NCI-H460 (cell line): Measurements from ENCODE around the gene CDKN1B. TPM values are rescaled to one million over a fixed set of nuclear protein-coding genes. Genes with fewer than 3 reads are reported as not detected.
A peak's percentile ranks its signal among the peaks of the same experiment; 100 is the strongest.

Experiments used
- DNase-seq: peaks from one replicate; pipeline ENCODE4 v3.0.0-alpha.2; 2016; ENCODE audit warnings: low read depth; ENCODE audit errors: extremely low read depth
- total RNA-seq: library from RNA; depleted of rRNA; stranded (reverse); fragments of >200 nt; shearing (Covaris generic); gene quantifications from 2 replicates; pipeline ENCODE4 v1.2.3, GENCODE V29; 2014

CDKN1B gene
- total RNA-seq, 1 experiment from 2014 or later, result 33.1 TPM

DNA sequence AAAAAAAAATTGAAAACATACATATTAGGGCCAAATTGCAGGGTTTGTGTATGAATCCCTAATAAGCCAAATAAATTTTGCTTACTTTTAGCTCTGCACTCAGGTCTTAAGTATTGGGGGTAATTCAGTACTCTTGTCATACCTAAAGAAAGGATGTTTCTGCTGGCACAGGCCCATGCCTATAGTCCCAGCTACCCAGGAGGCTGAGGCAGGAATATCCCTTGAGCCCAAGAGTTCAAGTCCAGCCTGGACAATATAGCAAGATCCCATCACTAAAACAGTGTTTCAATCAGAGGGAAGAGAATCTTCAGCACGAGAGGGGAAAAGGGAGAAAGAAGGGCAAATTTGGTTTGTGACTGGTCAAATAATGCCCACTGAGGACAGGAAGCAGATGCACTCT is 17.8 kb upstream of the CDKN1B start:
- DNase-seq, result no peak

DNA sequence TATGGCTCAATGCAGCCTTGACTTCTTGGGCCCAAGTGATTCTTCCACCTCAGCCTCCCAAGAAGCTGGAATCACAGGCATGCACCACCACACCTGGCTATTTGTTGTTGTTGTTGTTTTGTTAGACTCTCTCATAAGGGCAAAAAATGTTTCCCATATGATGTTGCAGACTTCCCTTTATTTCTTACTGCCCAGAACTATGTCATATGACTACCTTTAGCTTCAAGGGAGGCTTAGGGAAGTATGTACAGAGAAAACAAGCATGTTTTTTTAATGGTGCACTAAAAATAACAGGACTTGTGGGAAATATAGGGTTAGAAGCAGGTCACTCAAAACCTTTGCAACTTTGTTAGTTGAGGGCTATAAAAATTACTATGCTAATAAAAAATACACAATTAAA is 16.9 kb upstream of the CDKN1B start:
- DNase-seq, result no peak

DNA sequence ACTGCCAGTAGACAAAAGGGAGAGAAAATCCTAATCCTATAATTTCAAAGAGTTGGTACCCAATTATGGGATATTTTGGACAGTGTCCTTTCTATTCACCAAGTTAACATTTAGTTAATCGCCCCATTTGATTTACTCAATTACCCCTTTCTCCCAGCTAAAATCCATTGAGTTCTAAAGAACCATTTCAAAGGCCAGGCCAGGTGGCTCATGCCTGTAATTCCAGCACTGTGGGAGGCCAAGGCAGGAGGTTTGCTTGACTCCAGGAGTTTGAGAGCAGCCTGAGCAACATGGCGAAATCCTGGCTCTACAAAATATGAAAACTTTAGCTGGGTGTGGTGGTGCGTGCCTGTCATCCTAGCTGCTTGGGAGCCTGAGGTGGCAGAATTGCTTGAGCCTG is 15.7 kb upstream of the CDKN1B start:
- no peak for DNase-seq

DNA sequence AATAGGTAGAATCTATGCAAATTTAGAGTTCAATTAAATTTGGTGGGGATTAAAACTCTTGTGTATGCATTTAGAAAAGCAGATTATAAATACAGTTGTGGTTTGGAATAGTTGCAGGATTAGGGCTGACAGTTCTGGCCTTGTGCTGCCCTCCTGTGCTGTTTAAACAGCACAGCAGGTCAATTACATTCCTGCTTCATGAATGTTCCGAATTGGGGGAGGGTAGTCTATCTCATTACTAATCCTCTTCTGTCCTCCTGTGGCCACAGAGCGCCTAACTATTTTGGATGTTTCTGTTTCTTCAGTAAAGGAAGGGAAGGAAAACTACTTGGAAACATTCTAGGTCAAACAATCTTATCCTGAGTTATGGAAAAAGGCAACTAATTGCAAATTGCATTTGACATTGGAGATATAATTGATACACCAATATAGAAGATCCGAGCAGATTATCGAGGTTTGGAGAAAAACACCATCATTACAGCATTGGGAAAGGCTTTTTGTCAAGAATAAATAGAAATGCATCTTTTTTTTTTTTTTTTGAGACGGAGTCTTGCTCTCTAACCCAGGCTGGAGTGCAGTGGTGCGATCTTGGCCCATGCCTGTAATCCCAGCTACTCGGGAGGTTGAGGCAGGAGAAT is 12.5 kb upstream of the CDKN1B start:
- peak; percentile 77 for DNase-seq

GRCh38 chr12:12705838-12706520 is 11.2 kb upstream of the CDKN1B start:
- DNase-seq, result no peak

DNA sequence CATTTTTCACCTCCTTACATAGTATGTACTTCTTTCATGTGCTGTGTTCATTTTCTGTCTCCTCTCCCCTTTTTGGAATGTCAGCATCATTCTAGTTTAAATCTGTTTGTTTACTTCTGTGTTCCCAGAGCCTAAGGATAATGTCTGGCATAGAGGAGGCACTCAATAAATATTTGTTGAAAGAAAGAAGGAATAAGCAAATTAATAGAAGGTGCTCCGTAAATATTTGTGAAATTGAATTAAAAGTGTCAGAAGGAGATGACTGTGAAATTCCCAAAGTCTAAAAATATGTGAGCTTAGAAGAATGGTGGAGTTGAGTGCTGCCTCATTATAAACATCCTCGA is 3.3 kb upstream of the CDKN1B start:
- DNase-seq, result no peak

DNA sequence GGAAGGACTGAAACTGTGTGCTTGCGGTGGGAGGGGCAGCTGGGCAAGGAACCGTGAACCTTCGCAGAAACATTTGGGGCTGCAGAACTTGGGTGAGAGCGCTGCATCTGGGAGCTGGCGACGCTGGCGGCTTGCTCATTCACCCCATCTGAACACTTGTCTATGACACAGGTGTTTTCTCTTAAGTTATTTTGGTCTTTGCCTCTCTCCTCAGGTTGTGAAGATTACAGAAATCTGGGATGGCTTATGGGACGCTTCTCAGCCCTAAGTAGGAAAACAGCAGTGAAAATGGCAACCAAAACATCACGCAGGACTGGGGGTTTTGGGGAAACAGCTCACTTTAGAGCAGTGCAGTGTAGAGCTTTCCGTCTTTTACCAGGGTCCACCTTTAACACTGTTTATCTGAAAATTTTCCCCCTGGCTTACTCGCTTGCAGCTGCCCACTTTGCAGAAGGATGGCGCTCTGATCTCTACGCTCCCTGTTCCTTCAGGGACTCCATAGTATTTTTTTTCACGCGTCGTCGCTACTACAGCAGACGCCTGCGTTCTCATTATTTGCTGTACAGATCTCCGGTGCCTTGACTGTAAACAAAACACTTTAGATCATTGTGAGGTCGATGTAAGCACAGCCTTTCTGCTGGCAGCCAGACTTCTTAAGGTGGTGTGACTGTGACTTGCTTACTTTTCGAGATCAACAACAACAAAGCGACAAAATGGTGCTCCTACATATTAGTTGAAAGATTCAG is 2.7 kb upstream of the CDKN1B start:
- DNase-seq, result no peak

GRCh38 chr12:12715128-12715458 is 2.1 kb upstream of the CDKN1B start:
- DNase-seq, result no peak

DNA sequence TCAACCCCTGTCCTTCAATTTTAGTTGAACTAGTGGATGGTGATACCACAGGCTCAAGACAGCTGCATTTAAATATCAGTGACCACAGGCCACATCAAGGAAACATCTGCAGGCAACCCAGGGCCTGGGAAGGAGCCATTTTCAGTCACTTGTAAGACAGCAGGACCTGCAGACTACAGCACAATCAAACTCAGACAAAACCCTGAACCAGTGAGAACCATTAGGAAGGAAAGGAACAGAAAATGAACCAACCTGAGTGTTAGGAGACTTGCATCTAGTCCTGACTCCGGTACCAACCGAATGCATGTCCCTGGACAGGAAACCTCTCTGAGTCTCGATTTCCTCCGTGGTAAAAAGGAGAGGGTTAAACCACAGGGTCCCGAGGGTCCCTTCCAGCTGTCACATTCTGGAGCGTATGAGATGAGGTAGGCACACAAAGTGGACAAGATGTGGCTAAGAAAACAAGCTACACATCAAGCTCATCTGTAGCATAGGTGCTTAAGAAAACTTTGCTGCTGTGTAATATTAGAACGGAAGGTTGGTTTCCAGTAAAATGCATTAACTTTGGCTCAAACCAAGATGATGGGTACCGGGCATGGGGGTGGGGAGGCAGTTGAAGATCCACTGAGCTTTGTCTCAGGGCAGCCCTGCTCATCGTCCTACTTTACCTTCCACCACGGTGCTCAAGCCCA is 1.6 kb upstream of the CDKN1B start:
- DNase-seq, result no peak

DNA sequence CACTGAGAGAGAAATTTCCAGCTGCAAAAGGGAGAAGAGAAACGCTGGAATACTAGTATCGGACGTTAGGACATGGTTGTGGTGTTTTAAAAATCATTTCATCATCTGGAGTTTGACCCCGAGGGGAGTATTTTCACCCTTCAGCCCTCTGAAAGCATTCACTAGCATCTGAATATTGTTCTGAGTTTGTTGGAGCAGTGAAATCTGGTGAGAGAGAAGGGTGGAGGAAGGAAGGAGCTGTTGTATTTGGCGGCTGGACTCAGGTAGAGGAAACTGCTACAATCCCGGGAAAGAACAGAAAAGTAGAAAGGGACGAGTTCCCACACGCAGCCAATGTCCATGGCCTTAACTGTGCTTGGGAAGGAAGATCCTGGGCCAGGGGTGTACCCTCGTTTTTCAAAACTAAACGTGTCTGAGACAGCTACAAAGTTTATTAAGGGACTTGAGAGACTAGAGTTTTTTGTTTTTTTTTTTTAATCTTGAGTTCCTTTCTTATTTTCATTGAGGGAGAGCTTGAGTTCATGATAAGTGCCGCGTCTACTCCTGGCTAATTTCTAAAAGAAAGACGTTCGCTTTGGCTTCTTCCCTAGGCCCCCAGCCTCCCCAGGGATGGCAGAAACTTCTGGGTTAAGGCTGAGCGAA is 896 bp upstream of the CDKN1B start:
- no peak for DNase-seq

GRCh38 chr12:12717586-12718380 is 615 bp downstream of the CDKN1B start:
- no peak for DNase-seq

DNA sequence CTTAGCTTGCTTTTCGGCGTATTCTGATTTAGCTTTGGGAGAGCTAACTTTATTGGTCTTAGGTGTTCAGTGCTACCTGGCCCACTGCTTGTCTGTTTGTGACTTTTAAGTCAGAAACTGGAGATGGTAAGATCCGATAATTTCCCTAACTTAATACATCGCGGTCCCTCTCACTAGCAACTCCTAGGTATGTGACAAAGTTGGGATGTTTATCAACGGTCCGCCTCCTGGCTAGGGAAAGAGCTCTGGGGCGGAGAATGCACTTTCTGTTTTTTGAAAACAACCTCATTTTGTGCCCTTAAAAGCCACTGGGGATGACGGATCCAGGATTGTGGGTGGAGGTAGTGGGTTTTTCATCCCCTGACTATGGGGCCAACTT is 1.2 kb downstream of the CDKN1B start:
- DNase-seq, result no peak

DNA sequence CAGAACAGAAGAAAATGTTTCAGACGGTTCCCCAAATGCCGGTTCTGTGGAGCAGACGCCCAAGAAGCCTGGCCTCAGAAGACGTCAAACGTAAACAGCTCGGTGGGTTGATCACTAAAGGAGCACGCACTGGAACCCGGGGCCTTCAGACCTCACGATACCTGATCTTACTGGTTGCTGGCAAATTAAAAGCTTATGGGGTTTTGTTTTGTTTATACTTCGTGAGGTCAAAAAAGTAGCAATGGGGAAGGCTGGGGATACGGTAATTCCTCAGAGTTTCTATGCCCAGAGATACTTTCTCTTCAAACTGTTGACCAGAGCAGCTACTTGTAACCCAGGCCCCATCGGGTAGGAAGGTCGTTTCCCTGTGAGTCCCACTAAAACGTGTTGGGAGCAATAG is 1.7 kb downstream of the CDKN1B start:
- DNase-seq, result no peak

GRCh38 chr12:12719496-12719895 is 2.3 kb downstream of the CDKN1B start:
- no peak for DNase-seq

- no peak for DNase-seq
These were observed 2.9 kb downstream of the CDKN1B start for GRCh38 chr12:12720052-12720451.

DNA sequence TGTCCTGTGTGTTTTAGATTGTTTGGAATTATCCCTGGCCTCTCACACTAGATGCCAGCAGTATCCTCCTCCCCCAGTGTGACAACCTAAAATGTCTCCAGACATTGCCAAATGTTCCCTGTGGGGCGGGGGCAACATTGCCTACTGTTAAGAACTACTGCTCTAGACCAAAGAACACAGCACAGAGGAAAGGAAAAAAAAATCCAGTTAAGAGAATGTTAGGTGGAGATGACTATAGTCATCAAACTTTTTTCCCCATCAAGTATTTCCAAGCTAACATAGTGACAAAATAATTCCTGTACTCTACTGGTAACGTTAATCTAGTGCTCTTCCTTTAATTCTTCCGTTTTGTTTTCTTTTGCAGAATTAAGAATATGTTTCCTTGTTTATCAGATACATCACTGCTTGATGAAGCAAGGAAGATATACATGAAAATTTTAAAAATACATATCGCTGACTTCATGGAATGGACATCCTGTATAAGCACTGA is 3.5 kb downstream of the CDKN1B start:
- no peak for DNase-seq

GRCh38 chr12:12721176-12721751 is 4.1 kb downstream of the CDKN1B start:
- no peak for DNase-seq

DNA sequence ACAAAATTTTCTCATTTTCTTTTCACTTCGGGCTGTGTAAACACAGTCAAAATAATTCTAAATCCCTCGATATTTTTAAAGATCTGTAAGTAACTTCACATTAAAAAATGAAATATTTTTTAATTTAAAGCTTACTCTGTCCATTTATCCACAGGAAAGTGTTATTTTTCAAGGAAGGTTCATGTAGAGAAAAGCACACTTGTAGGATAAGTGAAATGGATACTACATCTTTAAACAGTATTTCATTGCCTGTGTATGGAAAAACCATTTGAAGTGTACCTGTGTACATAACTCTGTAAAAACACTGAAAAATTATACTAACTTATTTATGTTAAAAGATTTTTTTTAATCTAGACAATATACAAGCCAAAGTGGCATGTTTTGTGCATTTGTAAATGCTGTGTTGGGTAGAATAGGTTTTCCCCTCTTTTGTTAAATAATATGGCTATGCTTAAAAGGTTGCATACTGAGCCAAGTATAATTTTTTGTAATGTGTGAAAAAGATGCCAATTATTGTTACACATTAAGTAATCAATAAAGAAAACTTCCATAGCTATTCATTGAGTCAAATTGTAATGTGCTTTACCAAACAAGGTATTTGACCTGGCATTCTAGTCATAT is 4.8 kb downstream of the CDKN1B start:
- no peak for DNase-seq

- no peak for DNase-seq
These were observed 5.4 kb downstream of the CDKN1B start for GRCh38 chr12:12722435-12723148.
